GM04504 (cell line): Measurements from ENCODE around the gene RNU1-3.
"Not testable (repeated sequence)": the region's sequence is repeated elsewhere in the genome, so short reads cannot be mapped to it uniquely, and the experiment has no call there.

Experiments used
- DNase-seq: peaks from one replicate; pipeline ENCODE4 v3.0.0-alpha.2; 2012; ENCODE audit warnings: low read depth

The RNU1-3 gene

DNA sequence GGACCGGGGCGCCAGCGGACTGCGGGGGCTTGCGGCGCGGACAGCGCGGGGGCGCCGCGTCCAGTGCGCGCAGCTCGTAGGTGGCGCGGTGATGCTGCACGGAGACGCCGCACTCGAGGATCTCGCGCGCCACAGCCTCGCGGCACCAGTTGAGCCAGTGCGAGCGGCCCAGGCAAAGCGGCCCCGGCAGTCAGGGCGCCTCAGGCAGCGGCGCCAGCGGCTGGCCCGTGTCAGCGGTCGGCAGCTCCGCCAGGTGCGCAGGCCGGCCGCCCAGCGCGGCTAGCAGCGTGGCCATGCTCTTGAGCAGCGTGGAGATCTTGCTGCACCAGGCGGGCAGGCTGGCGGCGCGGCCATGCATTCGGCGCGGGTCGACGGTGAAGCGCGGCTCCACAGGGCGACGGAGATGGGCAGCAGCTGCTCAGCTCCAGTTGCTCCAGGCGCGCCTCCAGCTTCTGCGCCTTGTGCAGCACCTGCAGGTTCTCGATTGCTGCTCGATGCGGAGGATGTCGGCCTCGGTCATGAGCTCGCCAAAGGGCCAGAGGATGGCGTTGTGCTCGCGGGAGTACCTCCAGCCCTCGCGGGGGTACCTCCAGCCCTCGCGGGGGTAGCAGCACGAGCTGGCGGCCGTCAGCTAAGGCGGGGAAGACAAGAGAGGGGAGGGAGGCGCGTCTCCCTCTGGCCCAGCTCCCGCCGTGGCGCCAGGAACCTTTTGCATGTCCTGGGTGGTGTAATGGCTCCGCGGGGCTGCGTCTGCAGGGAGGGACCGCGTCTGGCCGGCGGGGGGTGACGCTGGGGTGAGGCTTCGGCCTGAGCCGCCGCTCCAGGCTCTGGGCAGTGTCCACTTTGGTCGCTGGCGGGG lies 26.9 kb upstream of the RNU1-3 start:
- DNase-seq = not testable (repeated sequence)

DNA sequence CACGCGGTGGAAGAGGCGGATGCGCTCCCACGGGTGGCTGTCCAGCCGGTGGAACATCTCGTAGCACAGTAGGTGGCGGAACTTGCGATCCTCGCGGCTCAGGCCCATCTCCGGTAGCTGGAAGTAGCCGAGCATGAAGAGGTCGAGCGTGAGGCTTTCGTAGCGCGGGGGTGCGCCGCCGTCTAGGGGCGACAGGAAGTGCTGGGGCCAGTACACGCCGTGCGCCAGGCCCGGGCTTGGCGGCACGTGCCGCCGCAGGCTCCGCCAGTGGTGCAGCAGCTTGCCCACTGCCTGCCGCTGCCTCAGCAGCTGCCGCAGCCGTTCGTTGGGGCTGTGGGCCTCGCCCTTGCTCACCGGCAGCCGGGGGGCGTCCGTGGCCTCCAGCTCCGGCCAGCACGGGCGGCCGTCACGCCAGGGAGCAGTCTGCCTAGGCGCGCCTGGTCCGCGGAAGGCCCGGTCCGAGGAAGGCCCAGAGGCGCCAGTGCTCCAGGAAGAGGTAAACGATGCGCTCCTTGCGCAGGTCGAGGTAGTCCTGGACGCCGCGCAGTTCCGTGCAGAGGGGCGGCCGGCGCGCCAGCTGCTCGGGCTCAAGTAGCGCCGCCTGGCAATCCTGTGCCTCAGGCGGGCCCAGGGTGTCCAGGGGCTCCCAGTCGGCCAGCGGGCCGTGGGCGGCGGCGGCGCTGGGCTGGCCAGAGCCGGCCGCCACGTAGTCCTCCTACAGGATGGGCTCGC lies 26.1 kb upstream of the RNU1-3 start:
- DNase-seq = not testable (repeated sequence)

DNA sequence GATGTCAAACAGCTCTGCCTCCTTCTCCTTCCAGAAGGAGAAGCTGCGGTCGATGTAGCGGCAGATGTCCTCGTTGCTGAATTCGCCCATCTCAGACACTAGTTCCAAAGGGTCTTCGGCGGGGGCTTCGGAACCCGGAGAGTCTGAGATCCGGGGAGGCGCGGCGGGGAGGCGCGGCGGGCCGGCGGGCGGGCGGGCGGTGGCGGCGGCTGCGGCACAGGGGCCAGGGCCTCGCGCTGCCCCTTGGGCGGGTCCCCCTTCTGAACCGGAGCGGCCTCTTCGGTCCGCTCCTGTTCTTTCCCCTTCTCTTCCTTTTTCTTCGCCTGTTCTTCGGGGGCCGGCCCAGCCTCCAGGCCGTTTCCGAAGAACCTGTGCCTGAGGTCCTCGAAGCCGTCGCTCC lies 25.5 kb upstream of the RNU1-3 start:
- DNase-seq = not testable (repeated sequence)

DNA sequence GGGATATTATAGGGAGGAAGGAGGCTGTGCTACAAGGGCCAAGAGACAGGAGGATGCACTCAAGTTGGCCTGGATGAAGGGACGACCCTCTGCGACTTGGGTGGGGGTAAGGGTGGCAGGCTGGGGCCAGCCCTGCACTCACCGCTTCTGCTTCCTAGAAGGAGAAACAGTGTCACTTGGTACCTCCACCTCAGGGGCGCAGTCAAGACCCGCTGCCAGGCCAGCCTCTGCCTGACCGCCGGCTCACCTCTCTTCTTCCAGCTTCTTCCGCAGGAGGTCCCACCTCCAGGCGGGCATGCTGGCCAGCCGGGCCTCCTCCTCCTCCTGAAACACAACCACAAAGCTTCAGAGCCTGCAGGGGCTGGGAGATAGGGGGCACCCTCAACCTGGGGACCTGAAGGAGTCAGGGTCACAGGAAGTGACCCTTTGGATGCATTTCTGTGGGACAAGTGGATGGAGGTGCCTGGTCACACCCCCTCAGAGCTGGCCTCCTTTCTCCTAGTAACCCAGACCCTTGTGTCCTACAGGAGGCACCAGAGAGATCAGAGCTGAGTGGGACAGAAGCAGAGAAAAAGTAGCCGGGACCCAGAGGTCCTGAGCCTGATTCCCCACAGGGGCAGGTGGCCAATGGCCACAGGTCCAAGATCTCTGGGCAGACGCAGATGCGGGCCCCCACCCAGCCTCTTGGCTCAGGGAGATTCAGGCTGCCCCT lies 24.4 kb upstream of the RNU1-3 start:
- not testable (repeated sequence) for DNase-seq

DNA sequence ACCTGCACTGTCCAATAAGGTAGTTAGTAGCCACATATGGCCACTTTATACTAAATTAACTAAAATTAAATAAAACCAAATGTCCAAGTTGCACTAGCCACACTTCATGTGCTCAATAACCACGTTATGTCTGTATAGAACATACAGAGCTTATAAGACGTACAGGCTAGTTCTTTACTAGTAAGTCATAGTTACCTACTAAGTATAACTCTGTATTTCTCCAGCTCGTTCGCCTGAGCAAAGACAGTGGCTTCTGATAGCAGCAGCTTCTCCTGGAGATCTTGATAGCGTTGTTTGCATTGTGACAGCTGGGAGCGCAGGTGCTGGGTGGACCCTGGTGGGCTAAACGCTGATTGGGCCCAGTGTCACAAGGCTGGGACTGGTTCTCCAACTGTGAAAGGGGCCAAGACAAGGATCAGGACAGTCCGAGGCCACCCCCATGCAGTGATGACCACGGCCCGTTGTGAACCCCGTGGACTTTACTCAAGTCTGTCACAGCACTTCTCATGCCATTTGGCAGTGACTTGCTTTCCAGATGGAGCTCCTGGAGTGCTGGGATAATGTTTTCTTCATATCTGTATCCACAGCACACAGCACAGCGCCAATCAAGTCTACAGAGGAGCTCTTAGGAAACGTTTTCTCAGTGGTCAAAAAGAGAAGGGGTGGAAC lies 20.5 kb upstream of the RNU1-3 start:
- DNase-seq = not testable (repeated sequence)

DNA sequence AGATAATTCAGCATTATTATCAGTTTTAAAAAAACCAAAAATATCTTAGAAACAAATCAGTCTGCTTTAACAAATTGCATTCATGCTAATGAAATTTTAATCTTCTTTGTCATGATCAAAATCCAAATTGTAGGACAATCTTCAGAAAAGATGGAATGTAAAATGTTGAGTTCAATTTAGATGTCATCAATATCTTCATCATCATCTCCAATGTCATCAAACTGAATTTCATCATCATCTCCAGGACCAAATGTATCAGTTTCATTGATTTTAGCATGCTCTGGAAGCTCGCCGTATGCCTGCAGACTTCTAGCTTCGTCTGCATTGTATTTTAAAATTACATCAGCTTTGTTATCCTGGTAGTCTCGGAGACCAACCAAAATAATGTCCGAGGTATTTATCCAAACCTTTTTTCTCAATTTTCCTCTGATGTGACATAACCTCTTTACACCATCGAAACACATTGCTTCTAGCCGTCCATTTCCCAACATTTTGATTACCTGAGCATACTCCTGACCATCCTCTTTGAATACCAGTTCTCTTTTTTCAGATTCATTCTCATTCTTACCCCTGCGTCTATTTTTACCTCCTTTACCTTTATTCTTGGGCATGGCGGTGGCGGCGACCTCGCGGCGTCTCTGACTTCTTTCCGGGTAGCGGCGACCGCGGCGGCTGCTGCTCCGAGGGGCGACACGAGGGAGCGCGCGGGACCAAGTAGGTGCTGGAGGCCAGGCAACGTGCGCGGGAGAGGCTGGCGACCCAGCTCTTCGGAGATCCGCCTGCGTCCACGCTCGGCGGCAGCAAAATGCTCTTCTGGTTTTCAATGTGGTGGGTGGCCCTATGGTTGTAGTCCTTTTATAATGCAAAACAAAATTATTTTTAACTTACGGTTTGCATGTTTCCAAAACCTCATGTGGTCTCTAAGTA lies 19.0 kb upstream of the RNU1-3 start:
- DNase-seq = not testable (repeated sequence)

DNA sequence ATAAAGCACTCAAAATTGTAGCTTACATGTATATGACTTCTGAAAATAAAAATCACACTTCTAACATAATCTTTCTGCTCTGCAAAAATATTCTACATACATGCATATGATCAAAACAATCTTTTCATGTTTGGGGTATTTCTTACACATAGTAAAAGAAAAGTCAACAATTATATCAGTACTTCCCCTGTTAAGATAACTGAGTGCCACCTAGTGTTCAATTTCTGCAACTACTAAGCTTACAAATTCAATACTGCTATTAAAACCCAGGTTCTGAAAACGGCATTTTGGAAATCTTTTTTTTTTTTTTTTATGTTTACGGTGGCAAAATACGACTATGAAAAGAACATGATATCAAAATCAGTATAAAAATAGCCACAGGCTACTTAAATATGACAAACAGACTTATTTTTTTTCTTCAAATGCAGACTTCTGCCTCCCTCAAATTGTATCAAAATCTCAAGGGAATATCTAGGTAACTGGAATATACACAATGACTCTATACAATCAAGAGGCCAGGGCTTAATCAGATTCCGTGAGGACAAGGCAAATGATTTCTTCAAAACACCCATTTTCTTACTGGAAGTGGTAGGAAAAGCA lies 18.1 kb upstream of the RNU1-3 start:
- not testable (repeated sequence) for DNase-seq

DNA sequence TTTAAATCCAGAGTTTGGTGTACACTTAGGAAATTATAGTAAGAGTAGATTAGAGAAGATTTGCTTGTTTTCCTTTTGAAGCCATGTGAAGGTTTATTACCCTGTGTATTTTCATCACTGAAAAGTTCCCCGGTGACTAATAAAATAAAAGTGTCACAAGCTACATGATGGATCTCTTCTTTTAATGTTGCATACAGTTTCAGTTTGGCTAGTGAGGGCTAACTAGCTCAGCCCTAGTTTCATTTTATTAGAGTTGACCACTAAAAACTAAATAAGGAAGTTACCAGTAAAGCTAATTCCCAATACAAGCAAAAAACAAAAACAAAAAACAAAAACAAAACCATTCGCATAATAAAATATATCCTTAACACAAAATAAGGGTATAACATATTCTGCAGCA lies 17.4 kb upstream of the RNU1-3 start:
- not testable (repeated sequence) for DNase-seq

DNA sequence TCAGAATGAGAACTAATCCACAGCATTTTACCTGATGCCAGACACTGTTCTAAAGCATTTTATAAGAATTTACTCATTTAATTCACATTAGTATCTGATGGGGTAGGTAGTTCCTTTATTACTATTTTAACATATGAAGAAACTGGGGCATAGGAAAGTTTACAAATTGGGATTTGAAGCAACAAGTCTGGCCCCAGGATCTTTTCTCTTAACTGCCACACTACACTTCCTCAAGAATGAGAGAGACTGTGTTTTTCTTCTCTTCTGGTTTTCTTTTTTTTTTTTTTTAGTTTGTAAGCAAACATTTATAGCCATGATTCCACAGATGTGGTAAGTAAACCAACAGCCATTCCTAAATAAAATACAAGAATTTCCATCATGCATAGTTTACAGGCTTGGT lies 16.1 kb upstream of the RNU1-3 start:
- not testable (repeated sequence) for DNase-seq

DNA sequence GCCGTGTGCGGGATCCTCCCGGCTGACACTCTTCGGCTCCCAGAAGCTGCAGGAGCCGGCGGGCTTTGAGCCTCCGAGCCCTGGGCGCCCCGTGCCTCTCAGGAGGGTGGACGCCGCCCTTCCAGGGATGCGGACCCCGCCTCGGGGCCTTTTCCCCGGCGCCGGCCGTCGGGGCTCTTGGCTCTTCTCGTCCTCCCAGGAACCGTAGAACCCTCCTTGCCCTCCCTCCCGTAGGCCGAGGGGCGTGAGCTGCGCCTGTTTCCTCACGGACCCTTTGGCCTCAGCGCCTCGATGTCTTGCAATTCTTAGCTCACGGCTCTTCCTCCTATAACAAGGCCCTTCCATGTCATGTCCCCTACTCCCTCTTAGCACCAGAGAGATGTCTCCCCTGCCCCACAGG lies 13.6 kb upstream of the RNU1-3 start:
- DNase-seq = not testable (repeated sequence)

DNA sequence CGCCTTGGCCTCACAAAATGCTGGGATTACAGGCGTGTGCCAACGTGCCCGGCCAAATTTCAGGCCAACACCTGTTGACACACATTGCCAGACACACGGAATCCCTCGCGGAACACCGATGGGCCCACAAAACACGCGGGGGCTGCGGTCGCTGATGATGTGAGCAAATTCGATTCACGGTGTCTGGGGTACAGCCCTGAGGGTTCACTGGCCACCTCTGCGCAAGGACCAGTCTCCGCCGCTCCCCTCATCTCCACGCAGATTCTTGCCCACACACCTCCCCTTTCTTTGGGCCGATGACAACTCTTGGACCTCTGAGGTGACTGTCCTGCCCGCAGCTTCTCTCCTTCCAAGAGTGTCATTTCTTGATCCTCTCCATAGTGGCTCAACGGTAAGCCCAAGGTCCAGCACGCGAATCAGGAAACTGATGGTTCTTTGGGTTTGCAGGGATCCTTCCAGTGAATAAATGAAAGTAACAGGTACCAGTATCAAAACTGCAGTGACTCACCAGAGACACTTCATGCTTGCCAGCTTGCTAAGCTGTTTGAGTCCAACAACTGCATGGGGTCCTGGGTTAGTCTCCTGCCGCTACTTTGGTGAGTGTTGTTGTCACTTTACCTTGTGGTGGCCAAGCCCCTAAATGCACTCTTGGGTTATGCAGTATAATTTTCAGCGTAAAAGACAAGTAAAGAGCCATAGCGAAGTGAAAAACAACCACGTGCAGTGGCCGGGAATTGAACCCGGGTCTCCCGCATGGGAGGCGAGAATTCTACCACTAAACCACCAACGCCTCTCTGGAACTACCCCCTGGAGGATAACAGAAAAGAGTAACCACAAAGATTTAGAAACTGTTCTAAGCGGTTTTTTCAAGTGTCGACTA lies 11.0 kb upstream of the RNU1-3 start:
- DNase-seq = peak; percentile 56

DNA sequence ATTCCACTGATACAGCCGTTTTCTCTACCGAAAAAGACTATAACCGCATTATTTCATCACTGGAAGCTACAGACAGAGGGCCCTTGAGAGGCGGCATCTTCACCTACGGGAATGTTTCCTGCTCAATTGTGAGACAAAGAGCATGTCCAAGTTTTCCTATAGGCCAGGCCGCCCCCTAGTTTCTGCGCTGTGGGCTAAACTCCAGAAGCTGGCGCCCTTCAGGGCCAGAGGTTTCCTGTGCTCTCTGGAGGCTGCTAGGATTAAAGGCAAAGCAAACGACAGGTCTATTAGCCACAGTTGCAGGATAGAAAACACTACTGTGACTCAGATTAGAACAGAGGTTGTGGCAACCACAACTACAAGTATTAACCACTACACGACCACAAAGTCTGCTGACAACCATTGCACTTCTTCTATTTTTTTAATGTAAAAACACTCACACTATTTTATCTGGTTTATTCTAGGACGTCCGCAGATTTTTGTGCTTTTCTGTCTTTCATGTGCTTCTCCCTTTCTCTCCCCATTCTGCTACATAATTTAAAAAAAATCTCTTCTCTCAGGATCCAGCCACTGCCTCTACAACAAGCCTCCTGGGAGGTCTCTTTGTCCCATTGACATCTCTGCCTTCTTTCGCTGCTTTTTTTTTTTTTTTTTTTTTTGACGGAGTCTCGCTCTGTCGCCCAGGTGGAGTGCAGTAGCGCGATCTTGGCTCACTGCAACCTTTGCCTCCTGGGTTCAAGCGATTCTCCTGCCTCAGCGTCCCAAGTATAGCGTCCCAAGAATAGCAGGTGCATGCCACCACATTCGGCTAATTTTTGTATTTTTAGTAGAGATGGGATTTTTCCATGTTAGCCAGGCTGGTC lies 10.1 kb upstream of the RNU1-3 start:
- DNase-seq = not testable (repeated sequence)

DNA sequence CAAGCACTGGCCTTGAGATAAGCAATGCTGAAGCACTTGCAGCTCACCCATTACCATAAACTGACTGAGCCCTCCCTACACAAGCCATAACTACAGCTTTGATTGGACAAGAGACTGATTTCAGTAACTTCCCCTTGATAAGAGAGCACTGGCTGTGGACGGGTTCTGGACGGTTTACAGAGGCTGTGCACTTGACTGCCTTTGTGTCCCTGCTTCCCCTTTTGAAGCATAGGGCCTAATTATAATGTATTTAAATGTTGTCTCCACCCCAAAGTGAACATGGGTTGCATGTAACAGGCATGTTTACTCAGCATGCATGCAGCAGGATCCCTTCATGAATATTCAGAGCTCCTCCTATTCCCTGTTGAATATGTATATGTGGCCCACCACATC lies 8.4 kb upstream of the RNU1-3 start:
- not testable (repeated sequence) for DNase-seq

DNA sequence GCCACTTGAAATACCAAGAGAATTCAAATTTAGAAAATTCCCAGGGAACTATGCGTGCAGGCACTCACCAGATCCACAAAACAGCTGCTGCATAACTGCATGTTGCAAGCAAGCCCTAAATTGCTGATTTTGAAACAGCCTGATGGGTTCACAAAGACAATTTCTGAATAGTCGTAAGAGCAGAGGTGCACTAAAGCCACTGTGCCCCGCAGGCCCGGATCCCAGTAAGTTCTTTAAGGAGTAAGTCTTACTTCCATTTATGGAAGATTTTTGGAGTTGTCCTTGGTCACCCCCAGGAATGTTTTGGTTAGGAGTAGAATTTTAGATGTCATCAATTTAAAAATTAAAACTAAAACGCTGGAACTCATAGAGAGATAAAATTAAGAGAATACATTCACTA lies 7.2 kb upstream of the RNU1-3 start:
- not testable (repeated sequence) for DNase-seq

DNA sequence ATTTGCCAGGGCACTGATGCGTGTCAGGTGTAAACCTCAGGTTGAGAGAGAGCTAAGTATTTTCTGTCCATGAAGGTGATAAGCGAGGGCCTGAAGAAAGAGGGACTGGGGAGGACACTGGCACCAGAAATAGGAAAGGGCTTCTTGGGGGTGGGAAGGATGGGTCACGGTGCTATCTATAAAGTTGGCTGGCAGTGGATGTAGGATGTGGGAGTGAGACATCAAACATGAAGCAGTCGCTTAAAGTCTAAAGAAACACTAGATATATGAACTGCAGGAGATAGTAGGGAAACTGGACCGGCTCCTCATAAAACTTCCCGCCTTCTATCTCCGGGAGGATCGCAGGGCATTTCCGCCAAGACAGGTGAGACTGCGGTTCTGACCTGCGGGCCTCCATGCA lies 912 bp downstream of the RNU1-3 start:
- DNase-seq = not testable (repeated sequence)

DNA sequence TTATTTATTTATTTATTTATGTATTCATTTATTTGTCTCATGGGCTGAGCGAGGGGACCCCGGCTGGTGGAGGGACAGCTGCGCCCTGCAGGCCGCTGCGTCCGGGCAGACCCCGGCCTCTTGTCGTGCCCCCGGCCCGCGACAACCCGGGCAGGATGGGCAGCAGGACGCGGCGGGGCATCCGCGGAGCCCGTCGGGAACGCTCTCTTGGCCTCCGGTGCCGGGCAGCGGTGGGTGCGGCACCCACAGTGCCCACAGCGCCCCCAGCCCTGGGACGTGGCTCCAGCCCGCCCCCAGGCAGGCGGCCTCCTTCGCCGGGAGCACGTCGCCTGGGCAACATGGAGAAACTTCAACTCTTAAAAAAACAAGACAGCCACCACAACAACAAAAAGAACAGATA lies 8.5 kb downstream of the RNU1-3 start:
- not testable (repeated sequence) for DNase-seq

DNA sequence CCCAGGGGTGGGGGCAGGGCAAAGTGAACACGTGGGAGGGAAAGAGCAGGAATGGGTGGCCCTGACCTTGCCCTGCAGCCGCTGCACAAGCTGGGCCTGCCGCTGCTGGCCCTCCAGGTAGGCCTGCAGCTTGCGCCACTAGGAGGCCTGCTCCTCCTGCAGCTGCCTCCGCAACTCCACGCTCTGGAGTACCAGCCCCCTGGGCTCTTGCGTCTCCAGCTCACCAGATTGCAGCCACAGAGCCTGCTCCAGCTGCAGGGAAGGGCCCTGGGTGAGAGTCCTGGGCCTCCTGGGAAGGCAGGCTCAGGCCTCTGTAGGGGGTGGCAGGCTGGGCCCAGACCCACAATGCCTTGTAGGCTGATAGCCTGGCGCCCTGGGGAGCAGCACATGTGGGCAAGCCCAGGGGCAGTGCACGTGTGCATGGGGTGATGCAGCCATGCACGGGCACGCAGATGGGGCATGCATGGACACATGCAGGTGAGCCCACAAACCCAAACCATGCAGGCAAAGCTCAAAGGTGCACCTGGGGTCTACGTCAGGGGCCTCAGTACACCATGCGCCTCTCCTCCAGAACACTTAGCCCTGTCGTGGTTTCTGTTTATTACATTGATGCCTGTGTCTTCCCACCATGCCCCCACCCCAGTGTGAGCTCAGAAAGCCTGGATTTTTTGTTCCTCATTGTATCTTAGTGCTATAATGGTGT lies 9.6 kb downstream of the RNU1-3 start:
- not testable (repeated sequence) for DNase-seq

DNA sequence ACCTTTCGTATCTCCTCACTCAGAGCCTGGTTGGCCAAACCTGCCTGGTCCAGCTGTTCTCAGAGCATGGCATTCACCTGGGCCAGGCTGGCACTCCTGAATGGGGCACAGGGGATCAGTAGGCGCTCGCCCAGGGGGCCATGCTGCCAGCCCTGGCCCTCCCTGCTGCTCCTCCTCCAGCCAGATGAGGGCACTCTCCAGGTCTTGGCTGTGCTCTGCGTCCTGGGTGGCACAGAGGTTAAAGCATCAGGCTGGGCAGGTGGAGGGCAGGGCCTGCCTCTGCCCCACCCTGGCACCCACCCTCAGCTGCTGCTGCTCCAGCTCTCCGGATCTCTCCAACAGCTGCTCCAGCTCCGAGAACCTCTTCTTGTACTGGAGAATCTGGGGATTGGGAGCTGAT lies 10.2 kb downstream of the RNU1-3 start:
- DNase-seq = not testable (repeated sequence)
